Measurements from ENCODE around the gene RBM25. TPM values are rescaled to one million over a fixed set of nuclear protein-coding genes. Genes with fewer than 3 reads are reported as not detected.
"Not testable (repeated sequence)": the region's sequence is repeated elsewhere in the genome, so short reads cannot be mapped to it uniquely, and the experiment has no call there.

Gene RBM25
- polyA plus RNA-seq, 1 donor = 80.1 TPM

DNA sequence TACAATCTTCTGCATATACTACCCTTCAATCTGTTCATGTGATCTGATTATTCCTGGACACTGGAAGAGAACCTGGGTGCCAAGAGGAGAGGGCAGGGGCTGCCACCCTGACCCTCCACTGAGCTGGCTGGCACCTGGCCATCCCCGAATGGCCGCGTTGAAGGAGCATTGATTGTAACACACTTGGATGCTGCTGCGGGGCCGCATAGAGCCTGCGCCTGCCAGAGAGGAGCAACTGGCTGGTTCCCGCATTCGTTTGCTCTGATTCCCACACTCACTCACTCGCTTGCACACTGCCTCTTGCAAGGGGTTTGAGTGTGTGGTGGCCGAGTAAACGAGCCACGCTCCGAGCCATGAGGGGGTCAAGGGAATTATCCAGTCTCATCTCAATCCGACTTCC, 110.4 kb downstream of the RBM25 start:
- DNase-seq (ENCODE audit: low read depth) = no peak

DNA sequence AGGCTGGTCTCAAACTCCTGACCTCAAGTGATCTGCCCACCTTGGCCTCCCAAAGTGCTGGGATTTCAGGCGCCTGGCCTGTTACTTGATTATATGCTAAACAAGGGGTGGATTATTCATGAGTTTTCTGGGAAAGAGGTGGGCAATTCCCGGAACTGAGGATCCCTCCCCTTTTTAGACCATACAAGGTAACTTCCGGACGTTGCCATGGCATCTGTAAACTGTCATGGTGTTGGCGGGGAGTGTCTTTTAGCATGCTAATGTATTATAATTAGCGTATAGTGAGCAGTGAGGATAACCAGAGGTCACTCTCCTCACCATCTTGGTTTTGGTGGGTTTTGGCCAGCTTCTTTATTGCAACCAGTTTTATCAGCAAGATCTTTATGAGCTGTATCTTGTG, 111.5 kb downstream of the RBM25 start:
- DNase-seq (ENCODE audit: low read depth) = not testable (repeated sequence)

DNA sequence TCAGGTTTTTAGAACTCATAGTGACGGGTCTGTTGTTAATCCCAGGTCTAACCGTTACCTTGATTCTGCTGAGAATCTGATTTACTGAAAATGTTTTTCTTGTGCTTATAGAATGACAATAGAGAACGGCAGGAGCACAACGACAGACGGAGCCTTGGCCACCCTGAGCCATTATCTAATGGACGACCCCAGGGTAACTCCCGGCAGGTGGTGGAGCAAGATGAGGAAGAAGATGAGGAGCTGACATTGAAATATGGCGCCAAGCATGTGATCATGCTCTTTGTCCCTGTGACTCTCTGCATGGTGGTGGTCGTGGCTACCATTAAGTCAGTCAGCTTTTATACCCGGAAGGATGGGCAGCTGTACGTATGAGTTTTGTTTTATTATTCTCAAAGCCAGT, 112.4 kb downstream of the RBM25 start:
- DNase-seq (ENCODE audit: low read depth) = no peak

DNA sequence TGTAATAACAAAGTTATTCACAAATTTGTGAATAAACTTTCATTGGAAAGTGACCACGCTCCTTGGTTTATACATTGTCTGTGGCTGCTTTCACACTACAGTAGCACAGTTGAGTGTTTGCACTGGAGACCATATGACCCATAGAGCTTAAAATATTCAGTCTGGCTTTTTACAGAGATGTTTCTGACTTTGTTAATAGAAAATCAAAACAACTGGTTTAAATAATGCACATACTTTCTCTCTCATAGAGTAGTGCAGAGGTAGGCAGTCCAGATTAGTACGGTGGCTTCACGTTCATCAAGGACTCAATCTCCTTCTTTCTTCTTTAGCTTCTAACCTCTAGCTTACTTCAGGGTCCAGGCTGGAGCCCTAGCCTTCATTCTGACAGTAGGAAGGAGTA, 114.2 kb downstream of the RBM25 start:
- no peak for DNase-seq (ENCODE audit: low read depth)

DNA sequence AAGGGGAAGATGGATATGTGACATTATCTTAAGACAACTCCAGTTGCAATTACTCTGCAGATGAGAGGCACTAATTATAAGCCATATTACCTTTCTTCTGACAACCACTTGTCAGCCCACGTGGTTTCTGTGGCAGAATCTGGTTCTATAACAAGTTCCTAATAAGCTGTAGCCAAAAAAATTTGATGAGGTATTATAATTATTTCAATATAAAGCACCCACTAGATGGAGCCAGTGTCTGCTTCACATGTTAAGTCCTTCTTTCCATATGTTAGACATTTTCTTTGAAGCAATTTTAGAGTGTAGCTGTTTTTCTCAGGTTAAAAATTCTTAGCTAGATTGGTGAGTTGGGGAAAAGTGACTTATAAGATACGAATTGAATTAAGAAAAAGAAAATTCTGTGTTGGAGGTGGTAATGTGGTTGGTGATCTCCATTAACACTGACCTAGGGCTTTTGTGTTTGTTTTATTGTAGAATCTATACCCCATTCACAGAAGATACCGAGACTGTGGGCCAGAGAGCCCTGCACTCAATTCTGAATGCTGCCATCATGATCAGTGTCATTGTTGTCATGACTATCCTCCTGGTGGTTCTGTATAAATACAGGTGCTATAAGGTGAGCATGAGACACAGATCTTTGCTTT, 114.9 kb downstream of the RBM25 start:
- no peak for DNase-seq (ENCODE audit: low read depth)

Other genes starting within 250 kb of the RBM25 start
- gene DPF3, start 164.4 kb upstream of the RBM25 start, polyA plus RNA-seq (ENCODE audit: insufficient read length) = 4.6 TPM
- 17.6 TPM for gene DCAF4, start 132.1 kb upstream of the RBM25 start, polyA plus RNA-seq (ENCODE audit: insufficient read length)
- 13.9 TPM for gene ZFYVE1, start 31.4 kb upstream of the RBM25 start, polyA plus RNA-seq (ENCODE audit: insufficient read length)
- 29.6 TPM for gene PSEN1, start 78.0 kb downstream of the RBM25 start, polyA plus RNA-seq (ENCODE audit: insufficient read length)
- 1.2 TPM for gene PAPLN, start 179.0 kb downstream of the RBM25 start, polyA plus RNA-seq (ENCODE audit: insufficient read length)